OCI-LY7 (cell line): ENCODE results near the gene CCNE1. TPM values are rescaled to one million over a fixed set of nuclear protein-coding genes. Genes with fewer than 3 reads are reported as not detected.

ENCODE experiments used
- BruUV-seq: library from RNA; stranded (reverse); fragments of 400-500 nt; replicated peaks from 2 replicates; lab custom pipeline; 2021; lab: Mats Ljungman, UMichigan
- CTCF ChIA-PET: fragments of 300-600 bp; sonication (Branson Sonifier 250); formaldehyde crosslinking; loops from one replicate; lab custom pipeline; 2022; ENCODE audit warnings: antibody characterized with exemption; ENCODE audit not compliant: unreplicated experiment; lab: Charles Lee
- POLR2A ChIA-PET: fragments of 300-600 bp; sonication (Branson Sonifier 250); formaldehyde crosslinking; loops from one replicate; lab custom pipeline; 2022; ENCODE audit warnings: antibody characterized with exemption; lab: Charles Lee
- DNase-seq: peaks from one replicate; pipeline ENCODE4 v3.0.0-alpha.2; 2015; ENCODE audit warnings: low spot score
- H2AFZ ChIP-seq: fragments of 200-600 bp; sonication (generic), shearing (Covaris generic); 2 replicates; pipeline ENCODE4 v1.6.1; 2014; ENCODE audit warnings: mild to moderate bottlenecking, antibody characterized with exemption, low read length, moderate library complexity
- H3K27ac ChIP-seq: fragments of 200-600 bp; sonication (generic); 2 replicates; pipeline ENCODE4 v1.5.1; 2014; ENCODE audit warnings: mixed run types, low read depth, mild to moderate bottlenecking, moderate library complexity, low read length, inconsistent platforms; ENCODE audit not compliant: poor library complexity, severe bottlenecking
- H3K36me3 ChIP-seq: fragments of 200-600 bp; sonication (generic); 2 replicates; pipeline ENCODE4 v1.6.1; 2014; ENCODE audit warnings: mild to moderate bottlenecking, antibody characterized with exemption, low read length, moderate library complexity, mixed read lengths; ENCODE audit not compliant: insufficient read depth
- H3K4me1 ChIP-seq: fragments of 200-600 bp; sonication (generic); 2 replicates; pipeline ENCODE4 v1.5.1; 2014; ENCODE audit warnings: mild to moderate bottlenecking, low read length; ENCODE audit not compliant: insufficient read depth, poor library complexity, severe bottlenecking
- H3K4me2 ChIP-seq: fragments of 200-600 bp; sonication (generic); 2 replicates; pipeline ENCODE4 v1.6.1; 2014; ENCODE audit warnings: mild to moderate bottlenecking, low read length
- H3K4me3 ChIP-seq: fragments of 200-600 bp; sonication (generic); 2 replicates; pipeline ENCODE4 v1.5.1; 2014; ENCODE audit warnings: mild to moderate bottlenecking, low read depth, low read length; ENCODE audit not compliant: poor library complexity, severe bottlenecking
- H3K79me2 ChIP-seq: fragments of 200-600 bp; sonication (generic); 2 replicates; pipeline ENCODE4 v1.6.1; 2016; ENCODE audit warnings: low read depth, mild to moderate bottlenecking, low read length, moderate library complexity, mixed read lengths; ENCODE audit not compliant: insufficient read depth
- H3K9me2 ChIP-seq: fragments of 200-600 bp; sonication (generic); 2 replicates; pipeline ENCODE4 v1.6.1; 2016; ENCODE audit warnings: mild to moderate bottlenecking, low read length, mixed read lengths; ENCODE audit not compliant: insufficient read depth
- H3K9me3 ChIP-seq: fragments of 200-600 bp; sonication (generic); 2 replicates; pipeline ENCODE4 v1.6.1; 2014; ENCODE audit warnings: mild to moderate bottlenecking, mixed run types, low read length, mixed read lengths
- H4K20me1 ChIP-seq: fragments of 200-600 bp; sonication (generic); 2 replicates; pipeline ENCODE4 v1.6.1; 2014; ENCODE audit warnings: mild to moderate bottlenecking, antibody characterized with exemption, low read length, moderate library complexity, mixed read lengths; ENCODE audit not compliant: insufficient read depth
- CTCF ChIP-seq: fragments of 200-600 bp; sonication (generic); conservative IDR thresholded peaks from 2 replicates; pipeline ENCODE4 v1.5.1; 2014; ENCODE audit warnings: mild to moderate bottlenecking, antibody characterized with exemption, low read length, moderate library complexity, mixed read lengths
- EZH2phosphoT487 ChIP-seq: fragments of 200-600 bp; sonication (generic); IDR thresholded peaks from 2 replicates; pipeline ENCODE4 v1.6.1; 2018; ENCODE audit warnings: low read depth, borderline replicate concordance, mild to moderate bottlenecking, mixed run types, antibody characterized with exemption, low read length, moderate library complexity, mixed read lengths
- intact Hi-C: fragments of 100-400 bp; cut with micrococcal nuclease; formaldehyde crosslinking; loops from one replicate; pipeline ENCODE4 v1.10.0; 2022; ENCODE audit not compliant: unreplicated experiment
- total RNA-seq, 2 experiments: library from RNA; depleted of rRNA in 1 of 2; stranded (reverse); fragments of >200 nt in 1 of 2; shearing (Covaris generic) in 1 of 2; gene quantifications; 2 replicates each; pipeline ENCODE4 v1.2.3, GENCODE V29; 2014 to 2022

CCNE1 gene
- total RNA-seq, 2 experiments from 2014 or later = 23.2 to 36.1 TPM

GRCh38 chr19:29831041-29831548 lies 19.3 kb downstream of the CCNE1 start:
- no peaks in the 10 kb centered on the region for H4K20me1 ChIP-seq
- no peaks in the 10 kb centered on the region for H3K9me2 ChIP-seq
- no peak overlapping the region for H3K4me3 ChIP-seq
- no peak for TF ChIP-seq CTCF
- TF ChIP-seq EZH2phosphoT487 = no peak
- H3K4me2 ChIP-seq = no peak overlapping the region
- ChIA-PET CTCF (no interaction called here), POLR2A (no interaction called here)
- no peaks in the 10 kb centered on the region for H3K79me2 ChIP-seq
- H3K36me3 ChIP-seq = 0 out of 2 replicates have a peak, but pooled peaks cover 3% of the 10 kb centered on the region
- no peak for DNase-seq
- no peak overlapping the region for H2AFZ ChIP-seq
- H3K9me3 ChIP-seq = no peaks in the 10 kb centered on the region
- BruUV-seq = no TSS peak
- intact Hi-C loops = no loop called here
- H3K27ac ChIP-seq = no peak overlapping the region
- H3K4me1 ChIP-seq = no peaks in the 10 kb centered on the region

GRCh38 chr19:29831686-29832085 lies 19.9 kb downstream of the CCNE1 start:
- H3K4me2 ChIP-seq = no peak overlapping the region
- H3K9me3 ChIP-seq = no peaks in the 10 kb centered on the region
- TF ChIP-seq CTCF (no peak), EZH2phosphoT487 (no peak)
- CTCF ChIA-PET = no interaction called here
- H3K27ac ChIP-seq = no peak overlapping the region
- no peak for DNase-seq
- no peak overlapping the region for H2AFZ ChIP-seq
- no peak overlapping the region for H3K4me3 ChIP-seq
- H3K79me2 ChIP-seq = no peaks in the 10 kb centered on the region
- intact Hi-C loops = no loop called here
- H3K4me1 ChIP-seq = peaks cover under 1% of the 10 kb centered on the region
- POLR2A ChIA-PET = no interaction called here
- H3K9me2 ChIP-seq = no peaks in the 10 kb centered on the region
- 0 out of 2 replicates have a peak, but pooled peaks cover 3% of the 10 kb centered on the region for H3K36me3 ChIP-seq
- BruUV-seq = no TSS peak
- H4K20me1 ChIP-seq = no peaks in the 10 kb centered on the region

GRCh38 chr19:29832801-29833200 lies 21.0 kb downstream of the CCNE1 start:
- Histone ChIP-seq H4K20me1 (no peaks in the 10 kb centered on the region), H2AFZ (no peak overlapping the region), H3K27ac (no peak overlapping the region), H3K36me3 (no peaks in the 10 kb centered on the region), H3K9me3 (no peaks in the 10 kb centered on the region), H3K9me2 (no peaks in the 10 kb centered on the region), H3K4me1 (peaks cover 12% of the 10 kb centered on the region), H3K79me2 (no peaks in the 10 kb centered on the region), H3K4me2 (no peak overlapping the region), H3K4me3 (no peak overlapping the region)
- CTCF ChIA-PET = no interaction called here
- TF ChIP-seq CTCF = no peak
- TF ChIP-seq EZH2phosphoT487 = no peak
- no peak for DNase-seq
- intact Hi-C loops = no loop called here
- no TSS peak for BruUV-seq
- POLR2A ChIA-PET = no interaction called here
